Measurements from ENCODE around the gene PDE3B.
"Not testable (repeated sequence)": the region's sequence is repeated elsewhere in the genome, so short reads cannot be mapped to it uniquely, and the experiment has no call there.

Gene PDE3B

DNA sequence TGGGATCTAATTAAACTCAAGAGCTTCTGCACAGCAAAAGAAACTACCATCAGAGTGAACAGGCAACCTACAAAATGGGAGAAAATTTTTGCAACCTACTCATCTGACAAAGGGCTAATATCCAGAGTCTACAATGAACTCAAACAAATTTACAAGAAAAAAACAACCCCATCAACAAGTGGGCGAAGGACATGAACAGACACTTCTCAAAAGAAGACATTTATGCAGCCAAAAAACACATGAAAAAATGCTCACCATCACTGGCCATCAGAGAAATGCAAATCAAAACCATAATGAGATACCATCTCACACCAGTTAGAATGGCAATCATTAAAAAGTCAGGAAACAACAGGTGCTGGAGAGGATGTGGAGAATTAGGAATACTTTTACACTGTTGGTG, 240.1 kb downstream of the PDE3B start:
- DNase-seq (ENCODE audit: low read depth, low spot score) = not testable (repeated sequence)

DNA sequence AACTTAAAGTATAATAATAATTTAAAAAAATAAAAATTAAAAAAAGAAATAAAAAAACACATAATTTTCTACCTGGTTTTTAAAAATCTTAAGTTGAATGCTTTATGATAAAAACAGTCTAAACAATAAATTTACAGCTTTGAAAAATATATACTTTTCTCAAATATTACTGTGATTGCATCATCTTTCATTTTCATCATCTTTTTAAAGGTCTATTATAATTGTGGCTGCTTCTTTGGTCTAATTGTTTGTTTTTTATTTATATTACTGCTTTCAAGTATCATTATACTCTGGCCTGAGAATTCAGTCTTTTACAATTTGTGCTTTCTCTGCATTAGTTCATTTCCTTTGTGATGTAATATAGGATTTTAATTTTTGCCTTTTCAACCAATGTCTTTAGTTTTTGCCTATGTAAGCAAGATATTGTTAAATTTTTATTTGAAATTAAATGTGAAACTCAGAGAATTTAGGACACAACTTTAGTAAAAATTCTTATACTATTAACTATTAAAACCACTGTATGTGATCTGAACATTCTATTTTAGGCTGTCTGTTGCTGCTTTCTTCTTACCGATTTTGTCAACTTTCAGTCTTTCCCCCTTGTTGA, 241.2 kb downstream of the PDE3B start:
- DNase-seq (ENCODE audit: low read depth, low spot score) = no peak

DNA sequence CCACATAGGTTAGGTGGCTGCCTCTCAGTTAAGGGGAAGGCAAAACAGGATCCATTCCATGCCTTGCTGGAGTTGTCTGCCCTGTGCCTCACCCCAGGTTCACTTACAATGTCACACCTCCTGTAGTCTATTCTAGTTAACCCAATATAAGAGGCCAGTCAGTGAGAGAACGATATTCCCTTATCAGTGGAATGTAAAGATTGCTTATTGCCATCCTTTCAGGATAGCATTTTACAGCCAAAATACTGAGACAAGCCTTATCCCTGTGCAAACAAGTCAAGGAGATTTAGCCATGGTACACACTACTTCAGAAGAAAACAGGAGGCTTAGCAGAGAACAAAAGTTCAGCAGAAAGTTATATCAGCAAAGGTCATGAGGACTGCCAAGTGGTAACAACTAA, 242.9 kb downstream of the PDE3B start:
- no peak for DNase-seq (ENCODE audit: low read depth, low spot score)

DNA sequence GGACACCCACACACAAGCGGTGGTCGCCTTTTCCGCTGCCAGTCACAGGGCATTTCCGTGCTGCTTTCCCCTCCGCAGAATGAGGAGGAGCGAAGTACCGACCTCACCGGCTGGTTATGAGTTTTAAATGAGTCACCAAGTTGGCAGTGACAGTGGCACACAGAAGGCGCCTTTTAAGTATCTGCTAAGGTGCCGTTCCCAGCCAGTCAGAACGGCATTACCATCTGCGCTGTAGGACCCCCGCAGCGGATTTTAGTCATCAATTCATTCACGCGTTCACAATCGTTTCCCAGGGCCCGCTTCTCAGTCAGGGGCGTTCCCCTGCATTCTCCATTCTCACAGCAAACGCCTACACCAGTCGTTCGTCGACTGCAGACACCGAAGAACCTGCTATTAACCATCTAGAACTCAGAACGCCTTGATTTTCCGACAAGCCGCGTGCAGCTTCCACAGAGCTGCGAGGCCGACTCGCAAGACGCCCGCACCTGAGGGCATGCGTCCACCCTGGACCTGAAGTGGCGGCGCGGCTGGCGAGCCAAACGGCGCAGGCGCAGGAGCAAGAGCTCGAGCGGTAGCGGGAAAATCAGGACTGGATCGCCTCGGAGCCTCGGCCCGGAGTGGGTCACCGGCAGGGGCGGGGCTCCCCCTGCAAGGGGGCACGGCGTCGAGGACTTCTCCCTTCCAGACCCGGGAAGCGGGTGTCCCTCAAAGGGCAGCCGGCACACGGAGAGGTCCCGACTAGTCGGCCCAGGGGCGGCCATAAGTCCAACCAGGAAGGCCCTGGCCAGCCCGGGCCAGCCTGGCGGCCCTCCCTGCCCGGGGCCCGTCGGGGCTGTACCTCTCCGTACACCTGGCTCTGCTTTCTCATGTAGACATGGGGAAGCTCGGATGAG, 247.8 kb downstream of the PDE3B start:
- peak; percentile 83 for DNase-seq (ENCODE audit: low read depth, low spot score)

DNA sequence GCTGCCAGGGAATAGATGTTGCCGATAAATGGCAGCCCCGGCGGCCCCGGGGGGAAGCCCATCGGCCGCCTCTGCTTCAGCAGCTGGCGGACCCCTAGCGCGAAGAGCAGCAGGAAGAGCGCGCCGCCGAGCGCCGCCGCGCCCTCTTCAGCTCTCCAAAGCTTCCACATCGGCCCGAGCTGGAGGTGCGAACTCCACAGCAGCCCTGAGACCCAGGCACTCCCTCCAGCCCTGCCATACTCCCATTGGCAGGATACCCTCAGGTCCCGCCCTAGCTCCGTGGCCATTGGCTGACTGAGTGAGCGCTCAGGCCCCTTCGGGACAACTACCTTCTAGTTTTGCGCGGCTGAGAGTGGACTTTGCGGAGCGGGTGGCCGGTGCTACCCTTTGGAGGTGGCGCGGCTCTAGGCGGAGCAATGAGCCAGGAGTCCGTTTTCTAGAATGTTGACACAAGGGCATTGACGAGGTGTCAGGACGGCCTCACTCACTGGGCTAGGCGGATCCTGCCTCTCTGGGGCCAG, 248.5 kb downstream of the PDE3B start, which contains the start of gene CYP2R1:
CYP2R1 (minus strand) TSS at position 196 of the 521 bp plus-strand sequence; CDS start at position 170, 26 bp downstream.
- DNase-seq (ENCODE audit: low read depth, low spot score) = peak; percentile 89

DNA sequence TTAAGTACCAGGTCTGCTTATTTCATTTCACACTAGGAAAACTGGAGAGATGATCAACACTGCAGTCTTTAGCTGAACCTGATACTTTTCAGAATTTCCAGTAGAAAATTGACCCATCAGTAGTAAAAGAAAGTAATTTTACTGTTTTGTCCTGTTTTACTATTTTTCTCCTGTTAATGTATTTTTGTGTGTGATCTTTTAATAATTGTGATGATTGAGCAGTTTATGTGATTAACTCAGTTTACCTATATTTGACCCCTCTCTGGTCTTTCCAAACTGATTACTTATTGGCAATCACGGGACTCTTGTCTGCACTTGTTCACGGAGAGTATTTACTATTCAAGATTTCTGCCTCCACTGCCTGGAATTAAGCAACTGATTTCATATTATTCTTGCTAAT, 249.0 kb downstream of the PDE3B start:
- DNase-seq (ENCODE audit: low read depth, low spot score) = no peak

DNA sequence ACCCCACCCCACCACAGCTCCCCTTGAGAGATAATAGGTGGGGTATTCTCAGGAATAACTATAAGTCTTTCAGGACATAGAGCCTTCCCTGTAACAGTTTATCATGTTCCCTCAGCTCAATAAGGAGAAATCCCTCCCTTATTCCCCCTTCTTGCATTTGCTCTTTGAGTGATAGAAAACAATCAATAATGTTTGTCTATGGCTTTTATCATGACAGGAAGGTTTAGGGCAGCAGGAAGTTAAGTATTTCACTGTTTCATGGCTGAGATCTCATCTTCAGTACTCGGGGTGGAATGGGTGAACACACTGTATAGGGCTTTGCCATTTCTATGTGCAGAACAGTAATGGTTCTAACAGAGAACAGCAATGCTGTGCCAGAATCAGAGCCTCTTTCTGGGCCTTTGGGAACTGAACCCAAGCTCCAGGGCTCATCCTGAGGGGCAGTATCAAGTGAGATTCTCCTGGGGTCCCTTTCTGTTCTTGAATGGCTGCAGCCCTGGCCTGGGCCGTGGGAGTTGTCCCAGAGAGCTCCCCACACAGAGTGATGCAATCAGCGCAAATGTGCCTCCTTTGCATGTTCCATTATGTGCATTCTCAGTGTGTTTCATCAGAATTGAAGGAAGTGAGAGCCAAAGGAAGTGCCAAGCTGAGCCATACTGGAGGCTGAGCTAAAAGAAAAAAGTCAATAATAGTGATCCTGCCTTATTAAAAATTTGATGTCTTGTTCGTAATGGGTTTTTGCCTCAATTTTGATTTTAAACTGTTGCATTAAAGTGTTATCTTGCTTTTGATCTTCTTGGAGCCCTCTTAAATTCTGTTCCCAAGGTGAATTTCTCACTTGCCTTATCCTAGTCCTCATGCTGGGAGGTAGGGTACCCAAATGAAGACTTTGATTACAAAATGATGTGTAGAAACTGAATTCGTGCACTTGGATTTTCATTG, 251.3 kb downstream of the PDE3B start:
- no peak for DNase-seq (ENCODE audit: low read depth, low spot score)

DNA sequence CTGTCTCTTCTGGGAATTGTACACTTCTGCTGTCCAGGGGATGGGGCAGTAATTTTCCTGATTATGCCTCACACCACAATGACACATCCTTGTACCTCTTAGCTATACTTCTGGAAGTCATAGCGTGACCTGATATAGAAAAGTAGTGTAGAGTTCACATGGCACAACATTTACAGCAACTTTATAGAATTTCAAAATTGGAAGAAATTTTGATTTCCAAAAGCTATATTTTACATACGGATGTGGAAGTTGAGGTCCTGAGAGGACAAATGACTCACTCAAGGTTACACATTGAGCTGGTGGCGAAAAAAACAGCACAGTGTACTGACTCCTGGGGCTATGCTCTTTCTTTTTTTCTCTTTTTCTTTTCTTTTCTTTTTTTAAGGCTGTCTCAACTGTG, 254.8 kb downstream of the PDE3B start:
- DNase-seq (ENCODE audit: low read depth, low spot score) = no peak

DNA sequence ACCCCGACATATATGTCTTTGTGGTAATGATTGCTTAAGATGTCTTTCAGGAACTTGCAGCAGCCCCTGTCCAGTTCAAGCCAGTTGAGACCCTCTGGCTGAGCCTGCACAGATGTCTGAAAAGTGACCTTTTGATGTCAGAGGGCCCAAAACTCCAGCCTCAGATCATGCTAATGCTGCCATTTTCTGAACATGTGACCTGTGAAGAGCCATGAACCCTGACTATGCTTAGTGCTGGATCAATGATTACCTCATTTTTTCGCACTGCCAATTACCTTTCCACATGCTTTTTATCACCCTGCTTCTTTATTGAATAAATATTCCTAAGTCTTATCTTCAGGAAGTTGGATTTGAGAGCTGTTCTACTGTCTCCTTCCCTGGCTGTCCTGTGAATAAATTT, 255.3 kb downstream of the PDE3B start:
- DNase-seq (ENCODE audit: low read depth, low spot score) = no peak

DNA sequence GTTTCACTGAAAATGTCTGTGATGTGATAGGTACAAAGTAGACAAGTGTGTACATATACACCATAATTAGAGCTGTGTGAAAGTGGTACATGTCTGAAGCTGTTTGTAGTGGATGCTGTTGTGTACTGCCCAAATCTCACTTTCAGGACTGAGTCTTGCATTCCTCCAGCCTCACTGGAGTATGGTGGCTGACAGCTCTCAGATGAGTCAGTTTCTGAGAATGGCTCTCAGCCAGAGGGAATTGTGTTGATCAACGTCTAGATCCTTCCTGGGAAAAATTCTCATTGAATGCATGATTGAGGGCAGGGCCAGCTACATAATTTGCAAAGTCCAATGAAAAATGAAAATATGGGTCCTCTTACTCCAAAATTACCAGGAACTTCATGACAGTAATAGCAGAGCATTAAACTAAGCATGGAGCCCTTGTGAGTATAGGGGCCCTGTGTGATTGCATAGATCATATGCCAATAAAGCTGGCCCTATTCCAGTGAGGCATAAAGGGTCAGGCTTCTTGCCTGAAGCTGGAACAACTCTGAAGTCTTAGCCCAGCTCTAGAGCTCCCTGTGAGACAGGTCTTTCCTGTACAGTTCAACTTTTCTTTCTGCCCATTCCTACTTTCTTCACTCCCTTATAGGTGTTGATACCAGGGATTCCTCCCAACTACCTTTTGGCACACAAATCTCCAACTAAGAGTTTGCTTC, 259.2 kb downstream of the PDE3B start:
- DNase-seq (ENCODE audit: low read depth, low spot score) = no peak

DNA sequence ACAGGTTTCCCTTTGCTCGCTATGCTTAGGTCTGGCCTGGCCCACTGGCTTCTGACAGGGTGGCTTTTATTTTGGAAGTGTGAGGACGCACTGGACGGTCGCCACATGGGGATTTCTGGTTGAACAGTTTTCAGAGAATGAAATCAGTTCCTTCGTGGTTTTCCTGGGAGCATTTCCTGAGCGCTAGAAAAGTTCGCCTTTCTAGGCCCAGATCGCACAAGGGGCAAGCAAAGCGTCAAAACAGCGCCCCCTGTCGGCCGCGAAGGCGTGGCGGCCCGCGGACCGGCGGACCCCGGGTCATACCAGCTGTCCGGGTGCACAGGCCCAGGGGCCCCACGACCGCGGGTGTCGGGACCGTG, 261.1 kb downstream of the PDE3B start:
- no peak for DNase-seq (ENCODE audit: low read depth, low spot score)

DNA sequence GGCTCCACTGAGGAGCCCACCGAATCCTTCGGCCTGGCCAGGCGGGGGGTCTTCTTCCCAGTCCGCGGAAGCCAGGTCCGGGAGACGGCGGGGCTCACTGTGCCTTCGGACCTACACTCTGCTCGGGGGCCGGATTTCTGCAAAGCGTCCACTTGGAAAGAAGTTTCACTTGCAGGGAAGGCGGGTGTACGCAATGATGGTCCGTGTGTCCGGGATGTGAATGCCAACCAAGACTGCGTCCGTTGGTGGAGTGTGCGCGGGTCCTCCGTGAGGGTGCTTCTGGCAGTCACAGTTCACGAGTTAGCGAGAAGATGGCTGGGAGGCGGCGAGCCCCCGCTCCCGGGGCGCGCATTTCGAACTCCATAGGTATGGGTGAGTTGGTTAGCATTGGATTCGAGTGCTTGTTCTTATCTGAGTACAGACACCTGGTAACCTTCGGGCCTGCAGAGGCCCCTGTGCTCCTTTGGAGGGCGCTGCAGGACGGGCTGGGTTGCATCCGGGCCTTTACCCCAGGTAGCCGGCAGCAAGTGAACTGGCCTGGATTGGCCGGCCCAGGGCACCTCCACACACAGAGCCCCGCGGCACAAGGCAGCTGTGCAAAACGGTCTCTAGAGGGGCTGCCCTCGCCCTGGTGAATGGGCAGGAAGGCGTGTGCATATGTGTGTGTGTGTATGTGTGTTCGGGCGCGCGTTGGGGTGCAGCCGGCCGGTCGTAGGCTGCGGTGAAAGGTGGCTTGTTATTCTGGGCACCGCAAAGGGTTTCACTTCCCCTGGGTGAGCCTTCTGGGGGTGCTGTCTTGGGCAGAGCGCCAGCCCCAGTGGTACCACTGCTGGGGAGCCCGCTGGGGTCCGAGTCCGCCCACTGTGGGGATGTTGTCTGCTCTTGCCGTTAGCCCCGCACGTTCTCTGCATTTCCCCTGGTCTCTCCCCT, 261.8 kb downstream of the PDE3B start:
- DNase-seq (ENCODE audit: low read depth, low spot score) = no peak

DNA sequence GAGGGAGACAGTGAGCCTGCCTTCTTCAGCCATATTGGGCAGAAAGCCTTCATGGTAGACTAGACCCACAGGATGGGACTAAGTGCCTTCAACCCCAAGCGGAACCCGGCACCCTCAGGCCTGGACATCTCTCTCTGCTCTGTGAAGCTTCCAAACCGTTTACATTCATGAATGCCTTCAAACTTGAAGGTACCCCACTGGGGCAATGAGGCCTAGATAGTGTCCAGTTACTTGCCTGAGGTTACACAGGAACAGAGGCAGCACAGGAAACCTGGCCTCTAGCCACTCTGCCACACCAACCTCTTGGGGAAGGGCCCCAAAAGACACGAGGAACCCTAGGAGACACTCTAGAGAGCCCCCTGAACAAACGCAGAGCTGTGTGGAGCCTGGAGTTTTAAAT, 263.0 kb downstream of the PDE3B start:
- no peak for DNase-seq (ENCODE audit: low read depth, low spot score)

DNA sequence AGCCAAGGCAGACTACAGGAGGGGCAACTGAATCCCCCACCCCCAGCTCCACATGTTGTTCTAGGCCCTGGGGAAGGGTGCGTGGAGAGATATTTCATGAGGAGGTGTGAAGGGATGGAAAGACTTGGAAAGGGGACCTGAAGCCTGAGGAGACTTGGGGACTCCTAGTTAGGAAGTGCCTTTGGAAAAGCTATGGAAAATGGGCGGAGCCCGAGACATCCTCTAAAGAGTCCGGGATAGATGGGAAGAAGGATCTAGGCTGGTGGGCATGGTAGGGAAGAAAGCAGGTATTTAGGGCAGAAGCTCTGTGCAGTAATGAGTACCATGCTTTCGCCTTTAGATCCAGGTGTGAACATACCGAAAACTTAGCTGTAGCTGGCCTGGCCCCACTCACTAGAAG, 263.4 kb downstream of the PDE3B start:
- DNase-seq (ENCODE audit: low read depth, low spot score) = no peak

DNA sequence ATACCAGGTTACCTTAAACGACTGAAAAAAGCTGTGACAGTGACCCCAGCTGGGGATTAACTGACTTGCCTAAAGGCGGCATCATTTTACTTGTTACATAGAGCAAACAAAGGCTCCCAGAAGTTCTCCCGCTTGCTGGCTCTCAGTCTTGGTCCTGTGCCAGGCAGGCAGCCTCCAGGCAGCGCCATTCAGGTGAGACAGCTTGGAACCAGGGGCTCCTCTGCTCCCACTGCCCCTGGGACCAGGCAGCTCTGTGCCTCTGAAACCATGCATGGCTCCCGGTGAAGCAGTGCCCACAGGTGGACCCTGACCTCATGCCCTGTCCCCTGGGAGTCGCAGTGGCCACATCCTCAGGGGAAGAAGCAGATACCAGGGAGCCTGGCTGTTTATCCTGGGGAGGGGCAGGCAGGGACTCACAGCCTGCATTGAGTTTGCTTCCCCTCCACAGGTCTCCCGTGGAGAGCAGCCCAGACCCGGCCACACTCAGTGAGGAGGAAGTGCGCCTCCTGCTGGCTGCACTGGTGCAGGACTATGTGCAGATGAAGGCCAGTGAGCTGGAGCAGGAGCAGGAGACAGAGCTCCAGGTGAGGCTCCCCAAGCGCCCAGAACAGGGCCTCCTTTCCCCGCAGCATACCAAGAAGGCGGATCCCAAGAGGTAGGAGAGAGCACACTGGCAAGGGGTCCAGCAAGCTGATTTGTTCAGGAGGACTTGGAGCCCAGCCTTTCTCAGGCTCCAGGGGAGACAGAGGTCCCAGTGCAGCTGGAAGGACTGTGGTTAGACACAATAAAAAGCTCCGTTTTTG, 264.0 kb downstream of the PDE3B start:
- DNase-seq (ENCODE audit: low read depth, low spot score) = no peak

DNA sequence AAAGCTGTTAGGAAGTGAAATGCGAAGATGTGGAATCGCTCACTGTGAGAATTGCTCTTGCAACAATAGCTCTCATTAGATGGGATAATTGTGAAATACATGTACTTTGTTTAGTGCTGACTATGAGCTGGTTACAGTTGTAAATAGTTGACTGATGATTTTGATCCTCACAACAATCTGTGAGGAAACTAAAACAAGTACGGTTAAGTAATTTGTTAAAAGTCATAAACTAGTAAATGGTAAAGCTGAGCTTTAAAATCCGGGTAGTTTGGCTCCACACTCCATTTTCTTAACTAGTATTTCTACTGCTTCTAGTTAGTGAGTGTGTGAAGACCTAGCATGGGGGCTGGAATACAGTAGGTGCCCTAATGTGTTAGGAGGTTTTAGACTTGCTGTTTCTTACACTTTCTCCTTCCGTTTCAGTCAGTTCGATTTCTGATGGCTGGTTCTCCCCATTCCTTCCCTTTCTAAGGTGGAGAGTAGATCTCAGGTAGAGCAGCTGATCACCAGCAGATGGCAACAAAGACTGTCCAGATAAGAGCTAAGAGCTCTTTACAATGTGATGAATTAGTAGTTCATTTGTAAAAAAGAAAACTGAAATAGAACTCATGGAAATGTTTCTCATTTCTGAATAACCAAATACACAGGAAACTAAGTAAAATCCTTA, 264.7 kb downstream of the PDE3B start:
- no peak for DNase-seq (ENCODE audit: low read depth, low spot score)

DNA sequence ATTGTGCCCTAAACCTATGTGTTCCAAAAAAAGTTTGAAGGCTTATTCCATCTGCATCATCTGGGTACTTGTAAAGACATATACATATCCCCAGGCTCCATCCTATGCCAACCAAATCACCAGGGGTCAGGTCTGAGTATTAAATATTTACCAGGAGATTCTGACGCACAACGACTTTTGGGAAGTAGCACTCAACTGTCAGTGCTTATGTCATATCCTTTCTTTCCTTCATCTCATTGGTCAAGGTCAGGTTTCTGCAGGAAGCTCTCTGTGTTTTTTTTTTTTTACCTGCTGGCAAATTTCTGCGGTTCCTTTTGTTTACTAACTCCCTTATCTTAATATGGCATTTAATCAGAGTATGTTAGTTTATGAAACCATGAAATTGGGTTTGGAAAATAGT, 270.9 kb downstream of the PDE3B start:
- DNase-seq (ENCODE audit: low read depth, low spot score) = no peak

DNA sequence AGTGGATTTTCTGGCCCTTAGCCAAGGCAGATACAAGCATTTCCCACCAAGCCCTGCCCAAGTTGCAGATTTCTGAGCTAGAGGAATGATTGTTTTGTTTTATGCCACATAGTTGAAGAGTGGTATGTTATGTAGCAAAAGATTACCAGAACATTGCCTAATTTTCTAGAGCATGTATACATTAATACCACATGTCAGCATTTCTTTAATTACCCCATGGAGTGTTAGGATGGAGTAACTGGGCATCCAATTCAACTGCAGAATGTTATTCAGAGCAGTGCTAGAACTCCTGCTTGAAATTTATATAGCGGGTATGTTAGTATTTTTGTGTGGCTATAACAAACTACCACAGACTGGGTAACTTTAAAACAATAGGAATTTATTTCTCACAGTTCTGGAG, 272.8 kb downstream of the PDE3B start:
- DNase-seq (ENCODE audit: low read depth, low spot score) = no peak
